NAMALWA (cell line): ENCODE data around the gene RFT1.

Experiments used
- DNase-seq: peaks from one replicate; pipeline ENCODE4 v3.0.0-alpha.2; 2015; ENCODE audit warnings: low spot score

RFT1 gene

DNA sequence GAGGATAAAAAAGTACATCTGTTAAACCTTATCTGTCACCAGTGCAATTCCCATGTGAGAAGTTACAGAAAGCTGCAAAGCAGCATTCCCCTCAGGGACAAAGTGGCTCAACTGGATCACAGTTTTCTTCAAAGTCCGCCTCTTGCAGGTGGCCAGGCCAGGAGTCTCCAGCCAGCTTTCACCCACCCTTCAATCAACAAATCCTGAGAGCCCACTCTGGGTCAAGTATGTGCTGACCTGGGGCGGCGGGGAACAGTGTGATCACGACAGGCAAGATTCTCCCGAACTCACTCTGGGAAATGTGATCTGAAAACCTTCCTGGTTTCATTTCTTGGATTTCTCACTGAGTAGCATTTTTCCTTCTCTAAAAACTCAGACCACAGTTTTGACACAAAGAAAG lies 39.2 kb downstream of the RFT1 start:
- DNase-seq = no peak

DNA sequence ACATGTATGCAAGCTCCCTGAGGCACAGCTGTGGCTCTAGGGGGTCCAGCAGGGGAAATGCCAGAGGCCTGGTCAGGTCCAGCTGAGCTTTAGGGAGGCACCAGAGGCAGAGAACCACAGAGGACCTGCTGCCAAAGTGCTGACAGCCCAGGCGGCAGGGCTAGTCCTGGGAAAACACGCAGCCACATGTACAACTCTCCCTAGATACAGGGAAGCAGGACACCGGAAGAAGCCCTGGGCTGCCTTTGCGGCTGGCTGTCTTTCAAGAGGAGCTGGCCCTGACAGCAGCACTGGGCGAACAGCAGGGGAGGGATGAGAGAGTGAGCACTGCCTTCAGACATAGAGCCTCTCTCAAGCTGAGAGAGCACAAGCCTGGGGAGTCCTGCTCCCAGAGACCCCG lies 40.7 kb downstream of the RFT1 start:
- no peak for DNase-seq

DNA sequence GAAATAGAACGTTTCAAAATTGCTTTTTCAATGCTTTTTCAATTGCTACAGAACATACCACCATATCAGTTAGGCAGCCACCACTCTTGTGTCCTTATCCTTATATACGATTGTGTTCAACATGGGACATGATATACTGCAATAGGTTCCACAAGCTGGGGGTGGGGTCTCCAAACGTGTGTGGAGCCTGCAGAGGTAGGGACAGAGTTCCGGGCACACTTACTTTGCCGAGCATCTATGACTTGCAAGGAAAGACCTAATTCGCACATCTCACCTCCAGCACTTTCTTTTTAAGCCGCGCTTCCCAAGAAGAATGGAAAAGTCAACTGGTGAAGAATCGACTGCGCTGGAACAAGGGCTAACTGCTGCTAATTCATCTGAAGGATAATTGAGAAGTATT lies 44.8 kb downstream of the RFT1 start:
- DNase-seq = no peak

DNA sequence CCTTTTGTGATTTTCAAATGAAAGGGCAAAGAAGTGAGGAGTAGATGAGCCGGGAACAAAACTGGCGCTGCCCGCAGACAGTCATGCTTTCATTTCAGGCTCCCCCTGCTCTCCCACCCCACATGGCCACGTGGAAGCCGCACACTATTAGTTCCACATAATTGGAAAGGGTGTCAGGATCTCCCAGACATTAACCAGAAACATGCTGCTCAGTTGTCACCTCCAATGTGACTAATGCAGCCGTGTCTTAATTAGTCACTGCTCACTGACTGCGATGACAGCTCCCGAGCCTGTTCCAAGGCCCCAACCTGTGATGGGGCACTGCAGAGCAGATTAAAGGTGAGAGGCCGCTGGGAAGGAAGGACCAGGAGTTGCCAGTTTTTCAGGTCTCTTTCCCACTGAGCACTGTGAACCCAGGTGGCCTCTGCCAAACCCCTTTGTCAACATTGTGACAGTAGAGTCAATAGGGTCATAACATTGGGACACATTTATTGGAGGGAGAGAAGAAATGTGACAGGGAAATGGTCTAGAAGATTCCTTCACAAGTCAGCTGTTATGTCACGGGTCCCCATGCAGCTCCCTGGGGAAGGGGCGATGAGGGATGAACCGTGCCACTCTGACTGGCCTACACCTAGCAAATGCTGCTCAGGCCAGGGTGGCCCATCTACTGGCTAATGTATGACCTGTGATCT lies 45.8 kb downstream of the RFT1 start:
- DNase-seq = no peak

DNA sequence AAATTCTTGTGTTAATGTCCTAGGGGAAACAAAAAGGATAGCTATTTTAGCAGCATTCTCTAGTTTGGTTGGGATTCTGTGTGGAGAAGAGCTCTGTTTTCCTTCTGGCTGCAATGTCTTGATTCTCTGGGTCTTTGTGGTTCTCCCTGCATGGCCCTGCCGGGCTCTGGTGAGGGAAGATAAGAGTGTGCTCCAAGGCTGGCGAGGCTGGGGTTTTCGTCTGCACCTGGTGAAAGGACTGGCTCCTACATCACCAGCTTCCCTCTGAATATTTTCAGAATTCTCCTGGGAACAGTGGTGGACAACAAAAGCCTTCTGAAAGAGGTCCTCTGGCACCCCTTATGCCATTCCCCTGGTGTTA lies 46.3 kb downstream of the RFT1 start:
- DNase-seq = no peak

DNA sequence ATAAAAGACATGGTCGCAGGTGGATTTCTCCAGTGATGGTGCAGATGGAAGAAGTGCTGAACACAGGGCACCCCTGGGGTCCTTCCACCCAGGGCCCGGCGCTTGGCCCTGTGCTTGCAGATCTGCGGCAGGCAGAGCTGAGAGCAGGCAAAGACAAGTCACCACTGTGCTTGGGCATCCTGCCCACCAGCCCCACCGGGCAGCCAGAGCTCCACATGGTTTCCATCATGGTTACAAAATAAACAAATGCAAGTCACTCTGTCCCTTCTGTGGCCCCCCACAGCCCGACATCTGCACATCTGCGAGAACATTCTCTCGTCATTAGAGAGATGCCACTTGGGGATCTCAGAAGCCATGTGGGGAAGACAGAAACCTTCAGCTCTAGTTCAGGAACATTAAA lies 46.7 kb downstream of the RFT1 start:
- DNase-seq = no peak

DNA sequence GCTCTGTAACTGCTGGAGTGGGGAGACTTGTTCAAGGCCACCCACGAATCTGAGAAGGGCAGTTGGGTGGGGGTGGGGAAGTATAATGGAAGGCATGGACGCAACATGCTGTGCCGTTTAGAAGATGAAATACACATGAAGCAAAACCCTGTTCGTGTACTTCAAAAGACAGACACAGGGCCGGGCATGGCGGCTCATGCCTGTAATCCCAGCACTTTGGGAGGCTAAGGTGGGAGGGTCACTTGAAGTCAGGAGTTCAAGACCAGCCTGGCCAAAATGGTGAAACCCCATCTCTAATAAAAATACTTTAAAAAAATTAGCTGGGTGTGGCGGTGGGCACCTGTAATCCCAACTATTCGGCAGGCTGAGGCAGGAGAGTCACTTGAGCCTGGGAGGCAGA lies 47.5 kb downstream of the RFT1 start:
- DNase-seq = no peak

DNA sequence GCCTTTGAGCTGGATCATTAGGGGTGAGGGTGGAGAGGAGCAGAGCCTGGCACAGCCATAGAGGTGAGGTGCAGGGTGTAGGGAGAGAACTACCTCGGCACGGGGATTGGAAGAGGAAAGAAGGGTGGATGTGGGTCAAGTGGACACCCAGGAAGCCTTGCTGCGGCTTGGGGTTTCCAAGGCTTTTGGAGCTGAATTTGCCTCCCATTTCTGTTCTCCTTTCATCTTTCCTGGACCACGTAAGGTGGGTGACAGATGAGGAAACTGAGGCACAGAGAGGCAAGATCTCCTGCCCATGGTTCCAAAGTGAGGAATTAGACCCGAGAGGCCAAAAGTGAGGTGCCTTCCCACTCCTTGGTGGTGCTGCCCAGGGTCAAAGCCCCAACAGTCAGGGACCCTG lies 48.9 kb downstream of the RFT1 start:
- no peak for DNase-seq

DNA sequence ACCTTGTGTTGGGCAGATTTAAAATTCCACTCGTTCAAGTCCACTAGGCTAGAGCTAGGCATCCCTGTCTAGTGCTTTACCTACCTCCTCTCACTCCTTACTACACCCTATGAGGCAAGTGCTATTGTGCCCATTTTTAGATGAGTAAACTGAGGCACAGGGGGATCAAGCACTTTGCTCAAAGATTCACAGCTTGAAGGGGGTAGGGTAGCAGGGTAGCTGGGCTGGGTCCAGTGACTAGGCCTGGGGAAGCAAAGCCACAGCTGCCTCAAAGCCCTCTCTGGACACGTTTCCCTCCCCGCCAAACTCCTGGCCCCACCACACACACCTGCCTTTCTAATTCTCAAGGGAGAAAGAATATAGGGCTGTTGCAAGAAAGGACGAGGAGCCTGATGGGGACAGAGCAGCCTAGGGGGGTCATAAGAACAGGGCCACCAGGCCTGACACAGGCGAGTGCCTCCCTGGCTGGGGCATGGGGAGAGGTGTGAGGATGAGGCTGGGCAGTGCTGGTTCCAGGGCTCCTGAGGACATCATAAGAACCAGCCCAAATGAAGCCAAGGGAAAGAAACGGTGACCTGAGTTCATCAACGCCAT lies 49.5 kb downstream of the RFT1 start:
- no peak for DNase-seq

DNA sequence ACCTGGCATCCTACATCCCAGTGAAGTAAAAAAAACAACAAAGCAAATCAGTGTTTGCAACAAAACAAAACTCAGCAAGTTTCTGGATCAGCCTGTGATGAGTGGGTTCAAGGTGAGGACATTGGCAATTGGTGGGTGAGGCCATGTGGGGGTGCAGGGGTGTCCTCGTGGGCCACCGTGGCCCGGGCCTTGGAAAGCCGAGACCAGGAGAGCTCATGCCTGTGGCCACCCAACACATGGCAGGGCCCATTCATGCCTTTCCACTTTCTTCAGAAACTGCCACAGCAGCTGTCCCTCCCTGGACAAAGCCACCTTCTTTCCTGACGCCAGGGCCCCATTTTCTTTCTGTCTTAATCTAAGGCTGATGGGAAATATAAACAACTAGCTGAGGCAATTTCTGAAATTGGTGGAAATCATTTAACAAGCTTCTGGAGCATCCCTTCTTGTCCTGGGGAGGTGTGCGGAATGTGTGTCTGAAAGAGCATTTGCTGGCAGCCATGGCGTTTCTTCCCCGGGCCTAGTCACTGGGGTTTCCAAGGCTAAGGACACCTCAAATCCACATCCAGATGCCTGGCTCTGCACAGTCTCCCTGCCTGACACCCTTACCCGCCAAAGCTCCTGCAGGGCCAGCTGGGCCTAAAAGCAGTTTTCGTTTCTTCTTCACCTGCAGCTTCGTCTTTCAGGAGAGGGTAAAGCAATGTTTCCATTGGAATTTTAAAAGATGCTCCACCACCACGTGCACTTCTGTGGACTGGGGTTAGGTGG lies 50.3 kb downstream of the RFT1 start:
- DNase-seq = no peak

DNA sequence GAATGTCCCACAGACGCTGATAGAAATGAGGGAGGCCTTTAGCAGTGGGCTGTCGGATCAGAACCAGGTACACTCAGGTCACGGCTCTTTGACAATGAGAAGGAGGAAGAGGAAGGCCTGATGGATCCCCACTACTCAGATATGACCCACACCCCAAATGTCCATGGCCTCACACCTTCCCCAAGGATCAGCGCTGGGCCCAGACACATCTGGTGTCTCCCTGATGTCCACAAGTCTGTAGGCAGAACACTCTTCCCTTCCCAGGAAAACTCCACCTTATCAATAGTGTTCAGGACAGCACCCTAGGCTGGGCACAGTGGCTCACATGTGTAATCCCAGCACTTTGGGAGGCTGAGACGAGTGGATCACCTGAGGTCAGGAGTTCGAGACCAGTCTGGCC lies 51.1 kb downstream of the RFT1 start:
- DNase-seq = no peak

DNA sequence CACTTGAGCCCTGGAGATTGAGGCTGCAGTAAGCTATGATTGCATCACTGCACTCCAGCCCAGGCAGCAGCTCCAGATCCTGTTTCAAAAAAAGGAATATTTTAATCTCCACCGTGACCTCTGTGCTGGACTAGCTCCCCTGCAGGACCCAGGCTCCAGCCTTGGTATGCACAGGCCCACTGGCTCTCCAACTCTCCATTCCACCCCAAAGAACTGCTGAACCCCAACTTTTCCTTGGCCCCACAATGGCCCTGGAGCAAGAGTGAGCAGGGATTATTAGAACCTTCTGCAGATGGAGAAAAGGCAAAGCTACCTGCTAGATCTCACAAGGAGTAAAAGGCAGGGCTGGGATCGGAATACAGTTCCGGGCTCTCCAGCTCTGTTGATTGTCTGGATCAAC lies 51.6 kb downstream of the RFT1 start:
- DNase-seq = no peak

DNA sequence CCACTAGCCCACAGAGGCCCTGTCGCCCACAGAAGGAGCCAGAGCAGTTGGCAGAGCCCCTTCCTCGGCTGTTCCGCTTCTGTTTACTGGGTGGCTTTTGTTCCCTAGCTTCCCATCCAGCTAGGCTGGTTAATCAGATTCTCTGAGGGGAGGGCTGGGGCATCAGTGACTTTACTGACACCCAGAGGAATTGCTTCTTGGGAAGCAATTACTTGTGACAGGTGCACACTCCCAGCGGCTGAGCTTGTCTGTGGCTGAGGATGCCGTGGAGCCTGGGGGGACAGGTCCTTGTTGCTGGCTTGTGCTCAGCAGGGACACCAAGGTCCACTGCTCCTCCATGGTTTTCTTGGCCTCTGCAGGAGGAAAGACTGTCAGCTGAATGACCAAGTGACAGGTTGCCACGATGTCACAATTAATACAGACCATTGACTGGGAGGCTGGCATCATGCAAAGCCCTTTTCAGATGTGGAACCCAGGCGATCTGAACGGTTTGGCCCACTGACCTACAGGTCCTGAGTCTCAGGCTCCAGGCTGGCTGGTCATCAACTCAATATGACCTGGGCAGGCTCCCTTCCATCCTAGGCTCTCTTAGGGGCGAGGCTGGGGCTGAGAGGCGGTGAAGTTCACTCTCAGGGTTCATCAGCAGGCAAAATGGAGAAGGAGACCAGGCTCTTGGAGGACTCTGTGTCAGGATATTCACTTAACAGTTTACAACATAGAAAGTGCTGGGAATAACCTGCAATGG lies 52.6 kb downstream of the RFT1 start:
- no peak for DNase-seq

DNA sequence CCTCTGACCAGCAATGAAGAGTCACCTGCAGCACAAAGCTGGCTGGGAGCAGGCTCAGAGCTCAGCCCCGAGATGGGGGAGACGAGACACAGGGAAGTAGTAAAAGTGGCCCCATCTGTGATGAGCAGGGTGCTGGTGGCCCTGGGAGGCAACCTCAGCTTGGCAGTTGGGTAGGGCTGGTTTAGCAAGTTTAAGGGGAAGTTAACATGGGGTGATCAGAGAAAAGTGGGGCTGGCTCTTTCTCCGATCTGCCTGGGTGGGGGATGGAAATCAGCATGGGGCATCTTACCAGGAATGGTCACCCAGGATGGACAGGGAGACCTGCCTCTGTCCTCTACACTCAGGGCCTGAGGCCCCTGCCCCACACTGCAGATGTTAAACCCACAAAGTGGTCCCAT lies 54.5 kb downstream of the RFT1 start:
- no peak for DNase-seq

DNA sequence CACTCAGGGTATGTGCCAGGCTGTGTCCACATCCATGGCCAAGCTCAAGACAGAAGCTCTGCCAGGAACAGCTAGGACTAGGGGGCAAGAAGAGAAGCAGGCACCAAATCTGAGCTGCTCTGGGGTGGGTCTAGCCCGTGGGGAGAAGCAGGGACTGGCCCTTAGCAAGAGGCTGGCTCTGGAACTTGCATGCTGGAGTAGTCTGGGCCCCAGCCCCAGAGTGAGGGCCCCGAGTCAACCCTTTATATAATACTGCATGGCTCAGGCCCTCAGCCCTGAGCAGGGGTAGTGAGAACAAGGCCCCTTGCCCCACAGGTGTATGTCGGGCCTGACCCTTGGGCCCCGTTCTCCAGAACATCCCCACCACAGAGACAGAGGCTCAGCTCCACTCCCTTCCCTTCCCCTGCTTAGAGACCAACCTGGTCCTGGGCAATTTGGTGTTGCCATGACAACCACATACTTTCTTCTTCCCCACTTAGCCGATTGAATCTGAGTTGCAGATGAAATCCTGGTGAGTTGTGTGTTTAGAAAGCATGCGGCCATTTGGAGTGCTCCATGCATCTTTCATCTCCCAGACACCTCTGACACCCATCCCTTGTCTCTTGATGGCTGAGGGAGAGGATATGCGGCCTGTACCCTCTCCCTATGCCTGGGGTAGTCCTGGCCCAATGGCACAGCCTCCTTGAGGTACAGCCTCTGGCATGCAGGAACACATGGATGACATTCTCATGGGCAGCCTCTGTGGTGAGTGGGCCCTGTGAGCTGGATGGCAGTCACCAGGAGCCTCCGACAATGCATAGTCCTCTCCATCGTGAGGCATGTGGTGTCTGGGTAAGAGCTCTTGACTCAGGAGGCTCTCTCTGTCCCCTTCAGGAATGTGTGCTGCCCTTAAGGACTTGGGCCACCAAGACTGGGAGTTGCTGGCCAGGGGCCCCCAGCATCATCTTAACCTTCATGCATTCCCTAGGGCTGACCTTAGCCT lies 55.2 kb downstream of the RFT1 start:
- DNase-seq = no peak

DNA sequence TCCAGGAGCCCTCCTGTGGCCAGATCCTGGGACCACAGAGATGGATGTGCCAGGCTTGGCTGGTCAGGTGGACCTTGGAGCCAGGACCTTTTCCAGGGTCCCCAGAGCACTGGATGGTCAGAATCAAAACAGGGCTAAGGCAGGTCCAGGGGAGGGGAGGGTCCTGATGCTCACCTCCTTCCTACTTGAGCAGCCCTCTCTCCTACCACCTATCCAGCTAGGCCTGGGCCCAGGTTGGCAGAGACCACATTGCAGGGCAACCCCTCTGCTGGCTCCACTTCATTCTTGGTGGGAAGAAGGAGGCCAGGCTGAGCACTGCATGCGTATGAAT lies 55.9 kb downstream of the RFT1 start:
- no peak for DNase-seq

DNA sequence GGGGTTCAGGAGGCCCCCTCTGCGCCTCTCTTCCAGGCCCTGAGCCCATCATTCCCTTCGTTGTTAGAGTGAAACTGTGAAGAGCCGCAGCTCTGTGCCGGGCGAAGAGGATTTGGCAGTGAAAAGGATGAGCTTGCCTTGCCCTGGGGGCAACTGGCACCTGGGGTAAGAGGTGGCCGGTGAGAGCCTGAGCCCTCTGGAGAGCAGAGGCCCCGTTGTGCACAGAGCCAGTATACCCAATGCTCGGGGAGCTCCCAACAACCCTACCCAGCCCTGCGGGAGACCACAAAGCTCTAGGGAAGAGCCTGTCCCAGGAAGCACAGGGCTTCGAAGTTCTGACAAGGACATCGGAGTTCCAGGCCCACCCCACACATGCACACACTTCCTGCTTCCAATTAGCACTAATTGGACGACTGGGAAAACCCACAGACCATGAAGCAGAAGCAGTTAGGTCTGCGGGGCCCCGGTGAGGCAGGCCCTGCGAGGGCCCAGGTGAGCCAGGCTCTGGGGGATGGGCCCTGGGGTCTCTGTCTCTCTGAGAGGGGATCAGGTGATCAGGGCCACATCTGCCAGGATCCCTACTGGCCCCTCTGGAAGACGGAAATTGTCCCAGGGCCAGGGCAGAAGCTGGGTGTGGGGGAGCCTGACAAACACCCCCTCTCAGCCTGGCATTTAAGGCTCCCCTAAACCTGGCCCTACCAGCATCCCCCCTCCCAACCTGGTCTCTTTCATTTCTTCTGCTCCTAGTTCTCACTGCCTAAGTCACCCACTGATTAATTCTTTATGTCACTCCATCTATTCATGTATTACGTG lies 56.5 kb downstream of the RFT1 start:
- DNase-seq = no peak

DNA sequence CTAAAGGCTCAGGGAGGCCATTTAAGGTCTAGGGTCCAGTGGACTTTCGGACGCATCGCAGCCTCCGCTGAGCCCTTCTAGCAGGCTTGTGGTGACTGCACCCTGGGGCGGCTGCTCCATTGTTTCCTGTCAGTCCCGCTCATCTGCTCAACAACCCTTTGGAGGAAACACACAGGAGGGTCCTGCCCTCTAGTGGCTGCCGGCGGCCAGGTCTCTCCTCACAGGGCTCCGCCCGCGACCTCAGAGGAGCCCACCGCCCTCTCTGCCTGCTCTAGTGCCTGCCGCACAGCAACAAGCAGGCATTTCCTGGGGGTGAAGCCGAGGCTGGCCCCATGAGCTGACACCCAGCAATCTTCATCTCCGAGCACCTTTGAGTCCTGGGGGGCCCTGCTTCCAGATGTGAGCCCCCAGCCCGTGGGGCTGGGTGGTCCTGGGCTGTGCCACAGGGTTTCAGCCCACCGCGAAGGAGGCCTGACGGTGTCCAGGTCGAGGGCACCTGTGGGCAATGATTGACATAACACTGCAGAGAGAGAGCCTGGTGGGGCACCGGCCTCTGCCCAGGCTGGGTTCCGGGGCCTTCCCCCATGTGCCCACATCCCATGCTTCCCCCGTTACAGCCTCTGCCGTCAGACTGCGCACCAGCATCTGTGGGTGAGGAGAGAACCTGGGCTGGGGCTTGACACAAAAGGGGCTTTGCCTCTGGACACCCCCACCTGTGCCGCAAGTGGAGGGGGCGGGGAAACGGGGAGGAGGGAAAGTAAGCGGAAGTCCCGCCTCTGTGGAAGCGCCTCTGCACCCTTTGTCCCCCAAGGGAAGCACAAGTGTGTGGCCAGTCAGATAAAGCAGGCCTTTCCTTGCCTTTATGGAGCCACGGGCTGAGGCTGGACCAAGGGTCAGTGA lies 57.3 kb downstream of the RFT1 start:
- peak; percentile 81 for DNase-seq

DNA sequence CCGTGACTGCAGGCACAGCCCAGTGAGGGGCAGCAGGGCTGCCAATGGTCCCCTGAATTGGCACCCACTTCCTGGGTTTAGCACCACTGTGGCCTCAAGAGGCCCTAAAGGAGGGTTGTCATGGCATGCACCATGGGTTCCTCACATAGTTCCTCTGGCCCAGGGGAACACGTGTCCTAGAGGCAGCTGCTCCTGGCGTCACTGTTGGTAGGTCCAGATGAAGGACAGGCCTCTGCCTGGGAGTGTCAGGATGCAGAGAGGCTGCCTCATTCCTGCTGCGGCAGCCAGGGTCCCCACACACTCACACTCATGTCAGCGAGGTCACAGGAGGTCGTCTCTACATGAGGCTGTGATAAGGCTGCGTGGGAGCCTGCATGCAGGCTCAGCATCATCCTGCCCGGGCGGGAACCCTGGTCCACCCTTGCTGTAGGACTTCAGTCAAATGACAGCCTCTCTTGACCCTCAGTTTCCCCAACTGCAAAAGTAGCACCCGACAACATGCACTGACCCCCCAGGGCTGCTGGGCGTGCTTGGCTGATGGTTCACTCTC lies 58.3 kb downstream of the RFT1 start:
- no peak for DNase-seq
